ENCODE results near the gene CARMIL1. TPM values are rescaled to one million over a fixed set of nuclear protein-coding genes. Genes with fewer than 3 reads are reported as not detected.
"Not testable (repeated sequence)": the region's sequence is repeated elsewhere in the genome, so short reads cannot be mapped to it uniquely, and the experiment has no call there.

The CARMIL1 gene
- total and polyA plus RNA-seq, 11 donors, result 2.4 to 9.1 (median 5.3) TPM

DNA sequence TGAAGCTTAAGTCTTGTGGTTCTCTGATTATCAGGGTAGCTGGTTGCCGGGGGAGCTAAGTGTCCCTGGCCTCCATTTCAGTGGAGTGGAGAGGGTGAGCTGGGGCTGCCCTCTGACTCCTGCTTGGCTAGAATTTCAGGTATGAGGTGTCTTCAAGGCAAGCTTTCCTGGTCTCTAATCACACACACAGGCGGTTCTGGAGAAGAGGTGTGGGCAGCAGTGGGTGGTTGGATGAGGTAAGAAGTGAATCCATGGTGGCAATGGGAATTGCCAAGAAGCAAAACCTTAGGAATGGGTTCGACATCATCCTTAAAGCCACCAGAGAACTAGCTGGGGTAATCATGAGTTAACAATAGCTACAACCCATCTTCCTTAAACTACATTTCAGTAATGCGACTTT is 157.6 kb downstream of the CARMIL1 start:
- DNase-seq, result no peak
- Histone ChIP-seq H3K36me3 (peaks cover 0 to 5% (median 0%) of the 10 kb centered on the region in 9 donors), H3K9me3 (no peaks in the 10 kb centered on the region), H3K27ac (no peak overlapping the region), H3K27me3 (no peaks in the 10 kb centered on the region), H3K4me3 (no peak overlapping the region), H3K4me1 (peaks cover 0 to 12% (median 0%) of the 10 kb centered on the region in 12 donors)
- no peak for TF ChIP-seq POLR2A (IDR thresholded peaks at IDR 0.05)
- TF ChIP-seq, protein P1, sequence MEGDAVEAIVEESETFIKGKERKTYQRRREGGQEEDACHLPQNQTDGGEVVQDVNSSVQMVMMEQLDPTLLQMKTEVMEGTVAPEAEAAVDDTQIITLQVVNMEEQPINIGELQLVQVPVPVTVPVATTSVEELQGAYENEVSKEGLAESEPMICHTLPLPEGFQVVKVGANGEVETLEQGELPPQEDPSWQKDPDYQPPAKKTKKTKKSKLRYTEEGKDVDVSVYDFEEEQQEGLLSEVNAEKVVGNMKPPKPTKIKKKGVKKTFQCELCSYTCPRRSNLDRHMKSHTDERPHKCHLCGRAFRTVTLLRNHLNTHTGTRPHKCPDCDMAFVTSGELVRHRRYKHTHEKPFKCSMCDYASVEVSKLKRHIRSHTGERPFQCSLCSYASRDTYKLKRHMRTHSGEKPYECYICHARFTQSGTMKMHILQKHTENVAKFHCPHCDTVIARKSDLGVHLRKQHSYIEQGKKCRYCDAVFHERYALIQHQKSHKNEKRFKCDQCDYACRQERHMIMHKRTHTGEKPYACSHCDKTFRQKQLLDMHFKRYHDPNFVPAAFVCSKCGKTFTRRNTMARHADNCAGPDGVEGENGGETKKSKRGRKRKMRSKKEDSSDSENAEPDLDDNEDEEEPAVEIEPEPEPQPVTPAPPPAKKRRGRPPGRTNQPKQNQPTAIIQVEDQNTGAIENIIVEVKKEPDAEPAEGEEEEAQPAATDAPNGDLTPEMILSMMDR (IDR thresholded peaks at IDR 0.05), result no peak
- no peak for ATAC-seq
- intact Hi-C loops (cut with DNase I), result no loop called here
- WGBS, 4 donors, result 87 to 99% (median 94%) methylated on average over 4 of the region's 4 CpGs

DNA sequence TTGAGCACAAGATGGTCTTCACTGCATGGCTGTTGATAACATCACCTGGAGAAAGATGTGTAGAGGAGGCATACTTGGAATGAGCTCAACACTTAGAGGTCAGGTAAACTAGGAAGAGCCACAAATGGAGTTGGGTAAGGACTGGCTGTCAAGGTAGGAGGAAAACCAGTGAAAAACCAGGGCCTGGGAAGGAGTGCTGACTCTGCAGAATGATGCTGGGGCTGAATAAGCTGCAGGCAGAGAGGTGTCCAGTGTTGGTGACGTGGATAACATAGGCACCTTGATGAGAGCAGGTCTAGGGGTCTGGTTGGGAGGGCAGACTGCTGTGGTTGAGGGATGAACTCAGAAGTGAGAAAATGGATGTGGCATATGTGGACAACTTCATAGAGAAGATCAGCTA is 160.2 kb downstream of the CARMIL1 start:
- DNase-seq (no peak), ATAC-seq (no peak)
- intact Hi-C loops (cut with DNase I), result no loop called here
- no peaks in the 10 kb centered on the region for H3K36me3 ChIP-seq
- 91 to 100% (median 96%) methylated on average over 1 of the region's 1 CpG for WGBS, 4 donors
- peaks cover 0 to 2% (median 0%) of the 10 kb centered on the region in 12 donors for H3K9me3 ChIP-seq
- H3K27ac ChIP-seq, result no peak overlapping the region
- TF ChIP-seq, protein P1 (IDR thresholded peaks at IDR 0.05), result no peak
- no peak for TF ChIP-seq POLR2A (IDR thresholded peaks at IDR 0.05)
- no peaks in the 10 kb centered on the region for H3K27me3 ChIP-seq
- H3K4me1 ChIP-seq, result peaks cover 0 to 20% (median 0%) of the 10 kb centered on the region in 12 donors
- no peak overlapping the region for H3K4me3 ChIP-seq

DNA sequence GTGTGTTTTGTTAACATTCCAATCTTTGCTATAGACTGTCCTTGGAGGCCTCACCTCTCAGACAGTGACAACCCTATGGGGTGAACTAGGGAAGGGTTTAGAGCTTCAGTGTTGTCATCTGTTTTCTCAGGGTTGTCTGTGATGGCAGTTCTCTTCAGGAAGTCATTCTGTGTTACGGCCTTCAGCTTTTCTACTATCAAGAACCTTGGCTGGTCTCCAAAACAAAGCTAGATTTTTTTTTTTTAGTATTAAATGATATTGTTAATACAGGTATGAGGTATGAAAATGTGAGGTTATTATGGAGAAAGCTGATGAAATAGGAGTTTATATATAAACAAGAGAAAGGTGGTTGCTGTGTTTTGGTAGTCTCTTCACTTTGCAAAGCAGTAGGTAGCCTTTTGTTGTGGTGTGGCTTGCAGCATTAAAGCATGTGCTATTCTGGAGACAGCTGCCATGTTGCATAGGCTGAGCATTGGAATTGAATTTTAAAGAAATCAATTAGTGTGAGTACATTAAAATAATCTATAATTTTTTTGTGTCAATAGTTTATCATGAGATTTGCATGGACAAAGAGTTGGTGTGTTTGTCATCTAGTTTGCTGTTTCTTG is 162.6 kb downstream of the CARMIL1 start:
- DNase-seq, result no peak
- no peak for TF ChIP-seq POLR2A (IDR thresholded peaks at IDR 0.05)
- TF ChIP-seq, protein P1 (IDR thresholded peaks at IDR 0.05), result no peak
- intact Hi-C loops (cut with DNase I), result no loop called here
- H3K4me1 ChIP-seq, result peaks cover 0 to 11% (median 0%) of the 10 kb centered on the region in 12 donors
- WGBS, 4 donors, result 20 to 46% (median 43%) methylated on average over 1 of the region's 1 CpG
- H3K9me3 ChIP-seq, result peaks cover 0 to 21% (median 4%) of the 10 kb centered on the region in 12 donors
- H3K4me3 ChIP-seq, result no peak overlapping the region
- H3K27ac ChIP-seq, result no peak overlapping the region
- no peaks in the 10 kb centered on the region for H3K36me3 ChIP-seq
- no peaks in the 10 kb centered on the region for H3K27me3 ChIP-seq
- ATAC-seq, result no peak

DNA sequence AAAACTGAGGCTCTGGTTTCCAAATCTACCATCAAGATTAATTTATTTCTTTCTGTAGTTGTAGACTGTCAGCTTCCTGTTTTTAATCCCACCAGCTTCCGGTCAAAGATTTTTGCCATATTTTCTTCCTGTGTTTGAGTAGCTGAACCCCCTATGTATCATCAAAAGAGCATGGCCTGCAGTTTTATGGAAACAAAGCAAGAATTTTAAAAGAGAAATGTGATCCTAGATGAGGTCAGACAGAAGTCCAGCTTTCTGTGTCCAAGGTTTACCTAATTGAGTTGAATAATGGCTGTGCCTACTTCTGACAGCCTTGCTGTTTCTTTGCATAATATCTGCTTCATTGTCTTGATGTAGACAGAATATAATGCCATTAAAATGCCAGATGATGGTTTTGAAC is 163.7 kb downstream of the CARMIL1 start:
- ATAC-seq, result no peak
- Histone ChIP-seq H3K4me3 (no peak overlapping the region), H3K27ac (no peak overlapping the region), H3K9me3 (peaks cover 0 to 21% (median 4%) of the 10 kb centered on the region in 12 donors), H3K36me3 (no peaks in the 10 kb centered on the region), H3K4me1 (peaks cover 0 to 22% (median 0%) of the 10 kb centered on the region in 12 donors), H3K27me3 (no peaks in the 10 kb centered on the region)
- no peak for DNase-seq
- WGBS, 4 donors, result 59 to 72% (median 65%) methylated on average over 1 of the region's 1 CpG
- TF ChIP-seq, protein P1 (IDR thresholded peaks at IDR 0.05), result no peak
- TF ChIP-seq POLR2A (IDR thresholded peaks at IDR 0.05), result no peak
- intact Hi-C loops (cut with DNase I), result no loop called here

DNA sequence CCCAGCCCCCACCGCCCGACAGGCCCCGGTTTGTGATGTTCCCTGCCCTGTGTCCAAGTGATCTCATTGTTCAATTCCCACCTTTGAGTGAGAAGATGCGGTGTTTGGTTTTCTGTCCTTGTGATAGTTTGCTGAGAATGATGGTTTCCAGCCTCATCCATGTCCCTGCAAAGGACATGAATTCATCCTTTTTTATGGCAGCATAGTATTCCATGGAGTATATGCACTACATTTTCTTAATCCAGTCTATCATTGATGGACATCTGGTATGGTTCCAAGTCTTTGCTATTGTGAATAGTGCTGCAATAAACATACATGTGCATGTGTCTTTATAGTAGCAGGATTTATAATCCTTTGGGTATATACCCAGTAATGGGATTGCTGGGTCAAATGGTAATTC is 165.3 kb downstream of the CARMIL1 start:
- H3K27ac ChIP-seq; intact Hi-C loops (cut with DNase I); DNase-seq; H3K4me3 ChIP-seq; H3K27me3 ChIP-seq; ATAC-seq; H3K36me3 ChIP-seq: not testable (repeated sequence)
- Histone ChIP-seq H3K4me1 (peaks cover 0 to 37% (median 0%) of the 10 kb centered on the region in 12 donors), H3K9me3 (peaks cover 0 to 21% (median 4%) of the 10 kb centered on the region in 12 donors)
- 80 to 98% (median 89%) methylated on average over 4 of the region's 4 CpGs for WGBS, 4 donors

Data from heart left ventricle (tissue), 16 donors.